ENCODE results near the gene RPP25. TPM values are rescaled to one million over a fixed set of nuclear protein-coding genes. Genes with fewer than 3 reads are reported as not detected.
A peak's percentile ranks its signal among the peaks of the same experiment; 100 is the strongest.
"Not testable (repeated sequence)": the region's sequence is repeated elsewhere in the genome, so short reads cannot be mapped to it uniquely, and the experiment has no call there.

RPP25 gene
- total RNA-seq, 4 donors from 2014 or later = 10.1 to 15.9 (median 13.0) TPM

DNA sequence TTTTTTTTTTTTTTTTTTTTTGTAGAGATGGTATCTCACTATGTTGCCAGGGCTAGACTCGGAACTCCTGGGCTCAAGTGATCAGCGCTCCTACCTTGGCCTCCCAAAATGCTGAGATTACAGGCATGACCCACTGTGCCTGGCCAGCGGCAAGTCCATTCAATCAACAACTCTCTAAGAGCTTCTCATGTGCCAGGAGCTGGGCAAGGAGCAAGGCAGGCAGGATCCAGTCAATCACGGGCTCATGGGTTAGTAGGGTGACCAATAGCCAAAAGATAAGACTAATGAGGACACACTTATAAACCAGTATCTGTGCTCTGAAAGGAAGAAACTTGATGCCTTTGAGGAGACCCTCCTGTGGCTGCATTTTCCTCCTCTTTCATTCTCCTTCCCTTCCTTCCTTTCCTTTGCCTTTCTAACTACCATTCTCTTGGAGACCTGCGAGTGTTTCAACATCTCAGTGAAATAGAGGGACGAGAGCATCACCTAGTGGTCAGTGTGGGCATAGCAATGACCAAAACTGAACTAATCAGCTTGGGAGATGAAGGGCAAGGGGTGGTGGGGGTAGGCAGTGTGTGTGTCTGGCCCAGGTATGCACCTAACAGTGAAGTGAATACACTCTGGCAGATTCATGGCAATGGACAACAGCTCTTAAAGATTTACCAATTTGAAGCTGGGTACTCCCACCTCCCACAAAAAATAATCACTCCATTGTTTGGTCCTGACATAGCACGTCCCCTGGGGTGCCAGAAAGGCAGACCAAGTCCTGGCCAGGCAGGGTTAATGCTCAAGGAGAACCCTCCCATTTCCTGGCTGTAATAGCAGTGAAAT is 6.3 kb downstream of the RPP25 start:
- 27 to 50% methylated on average over 4 to 7 of the region's 7 CpGs for WGBS, 2 donors
- H3K27ac ChIP-seq = no peak overlapping the region
- no peaks in the 10 kb centered on the region for H3K9me3 ChIP-seq
- H3K4me1 ChIP-seq = peaks cover 0 to 18% (median 5%) of the 10 kb centered on the region in 4 donors
- no peaks in the 10 kb centered on the region for H3K36me3 ChIP-seq
- no peak overlapping the region for H3K4me3 ChIP-seq
- peak; percentile 76 to 95 for DNase-seq (ENCODE audit: low spot score in 2 of 2)
- peak; percentile 92 to 98 (median 95) for TF ChIP-seq CTCF (IDR thresholded peaks at IDR 0.05)
- TF ChIP-seq EP300 (IDR thresholded peaks at IDR 0.05) = no peak
- H3K27me3 ChIP-seq = no peaks in the 10 kb centered on the region

DNA sequence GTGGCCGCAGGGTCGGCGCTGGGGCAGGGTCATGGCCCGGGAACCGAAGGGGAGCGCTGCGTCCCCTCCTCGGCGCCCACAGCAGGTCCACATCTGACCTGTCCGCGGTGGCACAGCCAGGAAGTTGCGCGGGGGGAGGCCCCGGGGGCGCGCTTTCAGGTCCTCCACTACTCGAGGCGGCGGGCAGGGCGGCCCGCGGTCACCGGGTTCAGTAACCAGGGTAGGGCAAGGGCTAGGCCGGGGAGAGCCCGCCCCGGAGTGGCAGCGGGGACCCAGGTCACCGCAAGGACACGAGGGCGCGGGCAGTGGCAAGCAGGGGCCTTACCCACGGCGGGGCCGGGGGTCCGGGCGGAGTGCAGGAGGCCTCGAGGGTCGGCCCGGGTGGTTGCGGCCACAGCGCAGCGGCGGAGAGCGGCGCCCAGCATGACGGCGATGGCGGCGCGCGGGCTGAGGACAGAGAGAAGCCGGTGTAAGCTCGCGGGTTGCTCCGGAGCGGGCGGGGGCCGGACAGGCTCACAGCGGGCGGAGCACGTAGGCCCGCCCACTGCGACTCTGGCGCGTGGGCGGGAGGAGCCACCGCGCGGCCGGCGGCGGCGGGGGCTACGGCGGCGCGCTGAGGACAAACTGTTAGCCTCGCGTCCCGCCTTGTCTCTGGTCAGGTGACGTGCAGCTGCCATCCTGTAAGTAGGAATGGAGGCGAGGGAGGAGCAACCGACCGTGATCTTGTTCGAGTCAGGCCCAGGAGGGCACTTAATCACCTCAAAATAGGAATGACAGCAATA is 18.8 kb downstream of the RPP25 start, which contains the start of gene COX5A:
Gene COX5A (minus strand): TSS at position 484 of the 782 bp plus-strand sequence. CDS start 59 bp downstream, at position 425.
- Histone ChIP-seq H3K9me3 (no peaks in the 10 kb centered on the region), H3K27me3 (no peaks in the 10 kb centered on the region), H3K36me3 (no peaks in the 10 kb centered on the region), H3K4me3 (peak within 1 kb of the TSS; percentile 58 to 99 (median 92)), H3K27ac (peak within 1 kb of the TSS; percentile 68 to 96 (median 90)), H3K4me1 (peaks cover 0 to 38% (median 9%) of the 10 kb centered on the region in 4 donors)
- peak in 1 of 2 donors; percentile 81 for TF ChIP-seq EP300 (IDR thresholded peaks at IDR 0.05)
- peak; percentile 53 to 69 for TF ChIP-seq POLR2A (IDR thresholded peaks at IDR 0.05)
- TF ChIP-seq CTCF (IDR thresholded peaks at IDR 0.05) = peak in 2 of 5 experiments; percentile 17 to 42
- peak; percentile 89 to 93 for DNase-seq (ENCODE audit: low spot score in 2 of 2)
- 0 to 2% methylated on average over 28 to 62 of the region's 85 CpGs for whole genome bisulfite sequencing, 2 donors

DNA sequence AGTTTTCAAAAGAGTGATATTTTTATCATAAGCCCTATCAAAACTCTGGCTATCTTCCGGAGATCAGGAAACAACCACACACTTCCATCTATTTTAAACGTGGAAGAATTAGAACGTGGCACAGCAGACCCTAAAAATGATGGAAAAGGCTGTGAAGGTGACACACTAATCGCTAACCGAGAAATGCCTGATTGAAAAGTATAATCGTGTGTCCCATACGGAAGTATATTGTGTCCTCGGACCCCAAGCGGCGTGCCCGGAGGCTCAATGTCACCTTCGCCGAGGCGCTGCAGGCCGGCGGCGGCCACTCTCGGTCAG is 19.3 kb downstream of the RPP25 start:
- TF ChIP-seq POLR2A (IDR thresholded peaks at IDR 0.05) (no peak), EP300 (IDR thresholded peaks at IDR 0.05) (no peak), CTCF (IDR thresholded peaks at IDR 0.05) (no peak)
- Histone ChIP-seq H3K4me1 (peaks cover 0 to 38% (median 9%) of the 10 kb centered on the region in 4 donors), H3K36me3 (no peaks in the 10 kb centered on the region), H3K4me3 (peak overlapping the region; percentile 58 to 99 (median 92)), H3K27me3 (no peaks in the 10 kb centered on the region), H3K27ac (peak overlapping the region; percentile 68 to 96 (median 90)), H3K9me3 (no peaks in the 10 kb centered on the region)
- 0 to 1% methylated on average over 15 to 18 of the region's 18 CpGs for WGBS, 2 donors
- DNase-seq (ENCODE audit: low spot score in 2 of 2) = no peak

DNA sequence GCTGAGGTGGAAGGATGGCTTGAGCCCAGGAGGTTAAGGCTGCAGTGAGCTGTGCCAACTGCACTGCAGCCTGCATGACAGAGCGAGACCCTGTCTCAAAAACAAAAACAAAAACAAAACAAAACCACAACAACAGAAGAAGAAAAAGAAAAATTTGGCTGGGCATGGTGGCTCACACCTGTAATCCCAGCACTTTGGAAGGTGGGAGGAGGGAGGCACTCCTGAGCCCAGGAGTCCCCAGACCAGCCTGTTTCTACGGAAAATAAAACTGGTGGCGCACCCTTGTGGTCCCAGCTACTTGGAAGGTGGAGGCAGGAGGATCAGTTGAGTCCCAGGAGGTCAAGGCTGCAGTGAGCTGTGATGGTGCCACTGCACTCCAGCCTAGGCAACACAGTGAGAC is 21.4 kb downstream of the RPP25 start:
- not testable (repeated sequence) for H3K9me3 ChIP-seq; H3K4me3 ChIP-seq; DNase-seq (ENCODE audit: low spot score in 2 of 2); H3K27me3 ChIP-seq; H3K36me3 ChIP-seq; H3K27ac ChIP-seq
- H3K4me1 ChIP-seq = peaks cover 0 to 38% (median 9%) of the 10 kb centered on the region in 4 donors
- WGBS, 2 donors = 81 to 86% methylated on average over 3 of the region's 3 CpGs

DNA sequence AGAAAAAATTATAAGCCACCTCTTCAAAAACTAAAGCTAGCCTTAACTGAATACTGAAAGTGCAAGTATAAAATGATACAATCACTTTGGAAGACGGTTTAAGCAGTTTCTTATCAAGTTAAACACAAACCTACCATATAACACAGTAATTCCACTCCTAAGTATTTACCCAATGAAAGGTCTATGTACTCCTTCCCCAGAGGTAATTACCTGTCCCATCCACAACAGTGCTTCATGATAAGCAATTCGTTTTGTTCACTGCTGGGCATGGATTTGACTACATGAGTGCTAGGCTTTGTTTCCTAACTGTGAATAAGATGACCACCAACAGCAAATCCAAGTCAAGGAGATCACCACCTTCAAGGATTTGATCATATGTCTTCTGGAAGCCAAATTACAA is 23.0 kb downstream of the RPP25 start:
- TF ChIP-seq CTCF (IDR thresholded peaks at IDR 0.05) (no peak), EP300 (IDR thresholded peaks at IDR 0.05) (no peak), POLR2A (IDR thresholded peaks at IDR 0.05) (no peak)
- Histone ChIP-seq H3K27me3 (no peaks in the 10 kb centered on the region), H3K4me1 (peaks cover 0 to 37% (median 9%) of the 10 kb centered on the region in 4 donors), H3K9me3 (no peaks in the 10 kb centered on the region), H3K36me3 (peaks cover 0 to 22% (median 0%) of the 10 kb centered on the region in 3 donors), H3K27ac (no peak overlapping the region), H3K4me3 (no peak overlapping the region)
- no peak for DNase-seq (ENCODE audit: low spot score in 2 of 2)
- 67 to 77% methylated on average over 2 of the region's 2 CpGs for WGBS, 2 donors

All from tibial nerve (tissue), 4 donors.